ENCODE results near the gene ATP5IF1.
A peak's percentile ranks its signal among the peaks of the same experiment; 100 is the strongest.

Gene ATP5IF1

DNA sequence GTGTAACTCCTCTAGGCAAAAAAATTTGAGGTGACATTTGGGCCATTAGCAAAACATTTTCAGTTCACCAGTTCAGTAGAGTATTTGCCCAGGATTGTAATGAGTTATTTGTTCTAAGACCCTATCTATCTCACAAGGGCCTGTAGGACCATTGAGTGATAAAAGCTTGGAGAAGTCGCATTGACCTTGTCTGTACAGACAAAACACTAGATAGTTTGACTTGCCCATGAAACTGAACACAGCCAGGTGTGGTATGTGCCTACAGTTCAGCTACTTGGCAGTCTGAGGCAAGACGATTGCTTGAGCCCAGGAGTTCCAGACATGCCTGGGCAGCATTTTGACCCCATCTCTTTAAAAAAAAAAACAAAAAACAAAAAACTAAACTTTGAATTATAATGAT, 3.1 kb downstream of the ATP5IF1 start:
- no peak for DNase-seq

- no peak for DNase-seq
Measured at GRCh38 chr1:28240024-28240423, 4.1 kb downstream of the ATP5IF1 start.

GRCh38 chr1:28241638-28242241, 5.8 kb downstream of the ATP5IF1 start:
- no peak for DNase-seq

DNA sequence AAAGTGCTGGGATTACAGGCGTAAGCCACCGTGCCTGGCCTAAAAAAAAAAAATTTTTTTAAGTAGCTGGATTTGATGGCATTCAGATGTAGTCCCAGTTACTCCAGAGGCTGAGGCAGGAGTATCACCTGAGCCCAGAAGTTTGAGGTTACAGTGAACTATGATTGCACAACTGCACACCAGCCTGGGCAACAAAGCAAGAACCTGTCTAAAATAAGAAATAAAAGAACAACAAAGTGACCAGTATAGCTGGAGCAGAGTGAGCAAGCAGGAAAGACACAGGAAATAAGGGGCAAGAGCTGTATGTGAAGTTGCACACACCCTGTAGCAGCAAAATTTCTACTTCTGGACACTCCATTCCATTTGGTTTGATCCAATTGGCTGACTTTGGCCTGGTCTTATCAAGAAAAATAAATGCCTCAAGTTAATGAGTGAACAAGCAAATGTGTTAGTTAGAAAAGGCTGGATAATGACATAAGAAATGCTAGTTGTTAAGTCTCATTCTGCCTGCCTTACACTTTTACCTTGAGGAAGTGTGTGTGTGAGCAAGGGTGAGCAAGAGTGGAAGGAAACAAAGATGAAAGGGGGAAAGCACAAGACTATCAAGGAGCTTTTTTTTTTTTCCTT, 7.9 kb downstream of the ATP5IF1 start:
- DNase-seq, result no peak

DNA sequence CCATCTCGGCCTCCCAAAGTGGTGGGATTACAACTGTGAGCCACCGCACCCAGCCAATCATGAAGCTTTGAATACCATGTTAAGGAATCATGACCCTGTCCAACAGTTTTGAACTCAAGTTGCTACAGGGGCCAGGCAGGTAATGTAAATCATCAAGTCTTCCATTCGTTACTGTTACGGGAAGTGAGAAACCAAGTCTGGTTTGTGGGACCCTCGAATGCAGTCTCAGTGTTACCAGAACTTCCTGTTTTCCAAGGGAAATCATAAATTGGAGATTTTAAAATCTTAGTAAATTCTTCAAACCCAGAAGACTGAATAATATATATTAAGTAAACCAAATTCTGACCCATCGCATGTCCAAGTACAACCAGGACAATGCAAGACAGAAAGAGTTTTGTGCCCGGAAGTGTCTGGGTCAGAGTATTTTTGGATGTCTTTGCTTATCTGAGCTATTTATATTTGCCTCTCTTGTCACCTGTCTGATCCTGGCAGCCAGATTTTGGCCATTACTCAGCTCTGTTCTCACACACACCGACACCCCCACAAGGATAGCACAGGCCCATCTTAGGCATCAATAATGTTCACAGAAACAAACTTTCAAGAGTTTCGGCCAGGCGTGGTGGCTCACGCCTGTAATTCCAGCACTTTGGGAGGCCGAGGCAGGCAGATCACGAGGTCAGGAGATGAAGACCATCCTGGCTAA, 8.8 kb downstream of the ATP5IF1 start:
- DNase-seq, result no peak

DNA sequence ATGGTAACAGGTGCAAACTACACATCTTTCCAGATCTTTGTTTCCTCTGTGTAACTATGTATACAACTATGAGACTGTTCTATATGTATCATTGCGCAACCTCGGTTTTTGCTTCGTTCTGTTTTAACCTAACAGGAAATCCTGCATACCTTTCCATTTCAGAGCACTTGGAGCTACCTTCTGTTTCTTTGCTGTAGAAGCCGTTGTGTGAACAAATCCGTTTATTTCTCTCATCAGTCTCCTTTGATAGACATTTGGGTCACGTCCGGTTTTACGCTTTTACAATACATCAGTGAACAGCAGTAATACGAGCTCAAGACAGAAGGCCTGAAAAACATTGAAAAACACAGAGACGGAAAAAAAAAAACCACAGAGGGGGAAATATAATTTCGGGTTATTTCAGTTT, 10.5 kb downstream of the ATP5IF1 start:
- no peak for DNase-seq

GRCh38 chr1:28247612-28248272, 11.8 kb downstream of the ATP5IF1 start:
- no peak for DNase-seq

DNA sequence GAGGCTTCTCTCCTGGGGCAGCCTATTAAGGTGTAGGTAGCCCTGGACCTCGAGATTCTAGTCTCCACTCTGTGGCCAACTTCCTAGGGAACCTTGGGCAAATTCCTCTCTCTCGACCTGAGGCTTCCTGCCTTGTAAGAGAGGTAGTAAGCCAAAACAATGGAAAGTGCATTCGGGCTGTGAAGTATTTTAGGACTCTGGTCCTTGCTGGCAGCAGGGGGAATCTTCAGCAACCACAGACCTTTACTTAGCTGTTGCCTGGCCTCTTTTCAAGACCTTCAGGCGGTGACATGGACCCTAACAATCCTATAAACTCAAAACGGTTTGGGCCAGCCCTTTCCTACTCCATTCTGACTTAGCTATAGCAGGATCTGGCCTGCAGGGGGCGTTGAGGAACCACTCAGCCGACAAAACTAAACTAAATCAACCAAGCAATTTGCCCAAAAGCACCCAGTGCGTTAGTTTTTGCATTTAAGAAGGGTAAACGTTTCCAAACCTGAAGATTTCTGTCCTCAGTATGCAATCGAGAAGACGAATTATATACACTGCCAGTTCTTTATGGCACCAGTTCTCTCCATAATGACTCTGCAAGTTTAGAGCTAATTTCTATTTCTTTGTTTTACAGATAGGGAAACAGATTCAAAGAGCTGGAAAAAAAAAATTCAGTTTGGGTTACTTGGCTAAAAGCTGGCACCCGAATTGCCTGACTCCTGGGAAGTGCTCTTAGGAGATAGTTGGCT, 12.5 kb downstream of the ATP5IF1 start:
- DNase-seq, result peak; percentile 45

DNA sequence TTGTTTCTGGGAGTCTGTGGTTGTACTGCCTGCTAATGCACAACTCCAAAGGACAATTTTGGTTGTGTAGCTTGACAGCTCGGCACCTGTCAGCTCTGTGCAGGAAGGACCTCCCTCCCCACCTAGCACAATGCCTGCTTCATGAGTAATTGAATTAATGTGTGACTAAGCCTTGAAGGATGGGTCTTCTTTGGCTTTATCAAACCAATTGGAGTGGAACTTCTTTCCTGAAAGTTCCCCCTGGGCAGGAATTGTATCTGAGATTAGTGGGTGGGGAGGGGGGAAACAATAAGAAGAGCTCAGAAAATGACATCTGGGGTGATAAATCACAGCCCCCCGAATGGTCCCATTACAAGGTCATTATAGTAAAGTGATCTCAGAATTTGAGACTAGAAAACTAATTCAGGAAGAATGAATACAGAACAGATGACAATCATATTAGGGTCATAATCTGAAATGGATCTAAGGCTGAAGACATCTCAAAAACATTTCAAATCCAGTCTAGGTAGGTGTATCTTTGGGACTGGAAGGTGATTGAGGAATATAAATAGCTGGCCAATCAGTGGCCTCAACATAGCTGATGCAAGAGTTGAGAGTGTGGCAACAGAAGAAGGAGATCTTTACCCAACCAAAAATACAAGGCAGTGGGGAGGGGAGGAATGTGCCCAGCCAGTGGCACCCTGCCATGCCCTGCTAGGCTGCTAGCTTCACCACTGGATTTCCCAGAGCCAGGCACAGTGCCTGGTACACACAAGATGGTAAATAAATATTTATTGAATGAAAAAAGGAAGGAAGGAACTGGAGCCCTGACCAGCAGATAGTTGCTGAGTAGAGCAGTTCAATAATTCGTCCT, 13.3 kb downstream of the ATP5IF1 start:
- peak; percentile 50 for DNase-seq

DNA sequence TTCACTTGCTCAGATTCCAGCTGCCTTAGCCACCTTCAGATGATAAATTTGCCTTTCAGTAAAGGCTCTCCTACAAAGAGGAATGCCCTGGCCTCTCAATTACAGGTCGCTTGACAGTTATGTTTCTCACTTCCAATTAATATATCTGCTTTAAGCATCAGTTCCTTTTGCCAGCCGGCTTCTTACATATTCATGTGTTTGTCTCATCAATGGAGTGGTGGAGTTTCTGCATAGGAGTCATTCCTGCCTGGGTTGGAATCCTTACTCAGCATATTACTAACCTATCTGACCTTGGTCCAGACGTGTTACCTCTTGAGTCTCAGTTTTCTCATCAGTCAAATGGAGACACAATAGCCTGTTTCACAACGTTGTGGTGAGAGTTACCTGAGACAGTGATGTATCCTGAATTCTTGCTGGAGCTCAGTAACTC, 14.0 kb downstream of the ATP5IF1 start:
- DNase-seq, result no peak

DNA sequence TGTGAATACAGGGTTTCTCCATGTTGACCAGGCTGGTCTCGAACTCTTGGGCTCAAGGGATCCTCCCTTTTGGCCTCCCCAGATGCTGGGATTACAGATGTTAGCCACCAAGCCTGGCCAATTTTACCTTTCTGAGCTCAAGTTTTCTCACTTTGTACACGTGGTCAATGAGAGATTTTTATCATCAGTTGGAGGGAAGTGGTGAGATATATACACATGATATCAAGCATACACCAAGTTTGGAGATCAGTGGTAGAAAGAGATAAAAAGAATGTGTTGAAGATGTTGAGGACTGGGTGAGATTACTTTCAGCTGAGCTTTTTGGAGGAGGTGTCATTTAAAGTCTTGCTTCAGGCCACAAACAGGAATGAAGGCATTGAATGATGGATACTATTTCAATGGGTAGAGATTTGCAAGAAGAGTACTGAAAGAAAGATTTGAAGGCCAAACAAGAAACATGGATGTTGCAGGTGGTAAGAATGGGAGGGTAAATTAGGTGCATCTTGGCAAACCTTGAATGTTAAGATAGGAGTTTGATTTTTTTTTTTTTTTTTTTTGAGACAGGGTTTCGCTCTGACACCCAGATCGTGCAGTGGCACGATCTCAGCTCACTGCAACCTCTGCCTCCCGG, 20.4 kb downstream of the ATP5IF1 start:
- no peak for DNase-seq

GRCh38 chr1:28257736-28258135, 21.8 kb downstream of the ATP5IF1 start:
- DNase-seq, result no peak

- DNase-seq, result no peak
Measured at GRCh38 chr1:28258628-28259251, 22.8 kb downstream of the ATP5IF1 start.

DNA sequence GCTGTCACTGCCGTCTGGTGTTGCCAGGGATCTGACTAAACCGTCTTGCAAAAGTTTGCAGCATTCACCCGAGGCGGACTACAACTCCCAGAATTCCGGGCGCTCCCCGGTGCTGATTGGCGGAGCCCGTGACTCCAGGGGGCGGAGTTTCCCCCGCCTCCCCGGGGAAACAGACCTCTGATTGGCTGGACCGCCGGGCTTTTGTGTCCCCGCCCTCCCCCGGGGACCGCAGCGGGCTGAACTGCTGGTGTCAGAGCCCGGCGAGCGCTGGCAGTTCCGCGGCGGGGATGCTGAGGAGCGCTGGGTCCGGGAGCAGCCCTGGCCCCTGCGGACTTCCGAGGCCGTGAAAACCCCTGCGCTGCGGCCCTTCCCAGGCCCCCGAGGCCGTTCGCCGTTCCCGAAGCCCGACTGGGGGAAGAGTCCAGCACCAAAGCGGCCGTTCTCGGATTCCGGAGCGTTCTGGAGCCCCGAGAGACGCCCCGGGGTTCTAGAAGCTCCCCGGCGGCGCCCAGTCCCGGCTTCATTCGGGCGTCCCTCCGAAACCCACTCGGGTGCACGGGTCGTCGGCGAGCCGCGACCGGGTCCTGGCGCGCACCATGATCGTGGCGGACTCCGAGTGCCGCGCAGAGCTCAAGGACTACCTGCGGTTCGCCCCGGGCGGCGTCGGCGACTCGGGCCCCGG, 23.5 kb downstream of the ATP5IF1 start, which contains the start of gene SESN2:
Gene SESN2 (plus strand): TSS at position 267 of the 682 bp plus-strand sequence. CDS start 330 bp downstream, at position 597.
- DNase-seq, result peak; percentile 98

GRCh38 chr1:28259934-28260802, 24.2 kb downstream of the ATP5IF1 start:
- DNase-seq, result peak; percentile 14

- DNase-seq, result no peak
Measured at GRCh38 chr1:28260803-28261174, 24.9 kb downstream of the ATP5IF1 start.

DNA sequence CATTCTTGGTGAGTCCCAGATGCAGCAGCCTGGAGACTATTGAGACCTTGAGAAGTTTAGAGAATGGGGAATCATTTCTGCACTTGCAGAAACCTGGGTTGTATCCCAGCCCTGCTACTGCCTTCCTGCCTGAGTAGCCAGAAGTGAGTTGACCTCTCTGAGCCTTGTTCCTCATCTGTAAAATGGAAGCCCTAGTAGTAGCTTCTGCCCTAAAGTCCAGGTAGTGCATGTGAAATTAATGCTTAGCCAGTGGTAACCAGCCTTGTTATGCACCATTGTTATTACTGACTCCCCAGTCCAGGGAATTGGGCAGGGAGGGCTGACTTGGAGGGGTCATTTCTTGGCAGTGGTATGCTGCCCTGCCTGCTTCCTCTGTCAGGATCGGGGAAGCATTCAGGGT, 29.0 kb downstream of the ATP5IF1 start:
- DNase-seq, result no peak

GRCh38 chr1:28265577-28265976, 29.7 kb downstream of the ATP5IF1 start:
- no peak for DNase-seq

DNA sequence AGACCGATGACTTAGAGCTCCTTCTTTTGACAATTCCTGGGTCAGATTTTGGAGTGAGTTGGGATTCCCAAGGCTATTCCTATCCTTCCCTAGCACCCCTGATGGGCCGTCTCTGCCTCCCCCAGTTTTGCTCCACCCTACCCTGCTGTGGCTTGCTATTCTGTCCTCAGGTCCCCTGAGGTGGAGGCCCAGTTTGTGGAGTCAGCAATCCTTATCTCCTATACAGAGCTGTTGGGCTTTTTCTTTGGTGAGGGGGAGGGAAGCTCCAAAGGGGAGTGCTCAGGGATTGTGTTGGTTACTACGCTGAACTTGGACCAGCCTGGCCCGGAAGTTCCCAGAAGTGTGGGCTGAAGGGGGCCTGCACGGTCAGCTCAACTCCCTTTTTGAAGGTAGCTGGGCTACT, 31.0 kb downstream of the ATP5IF1 start:
- DNase-seq, result no peak
